Hepatocyte (in vitro differentiated cells): Measurements from ENCODE around the gene ABHD8. TPM values are rescaled to one million over a fixed set of nuclear protein-coding genes. Genes with fewer than 3 reads are reported as not detected.

Source experiments
- DNase-seq: peaks from one replicate; pipeline ENCODE4 v3.0.0-alpha.2; 2016; ENCODE audit warnings: low spot score
- H2AFZ ChIP-seq: fragments of 200-600 bp; sonication (generic); 2 replicates; pipeline ENCODE4 v1.6.0; 2016; ENCODE audit warnings: antibody characterized with exemption, mild to moderate bottlenecking
- H3K27ac ChIP-seq: fragments of 200-600 bp; sonication (generic); 2 replicates; pipeline ENCODE4 v1.5.1; 2016; ENCODE audit warnings: mild to moderate bottlenecking
- H3K27me3 ChIP-seq: fragments of 200-600 bp; sonication (generic); 2 replicates; pipeline ENCODE4 v1.6.1; 2016
- H3K36me3 ChIP-seq: fragments of 200-600 bp; sonication (generic); replicated peaks from 2 replicates; pipeline ENCODE4 v1.5.1; 2016; ENCODE audit warnings: low read depth; ENCODE audit not compliant: insufficient read depth
- H3K4me1 ChIP-seq: fragments of 200-600 bp; sonication (generic); 2 replicates; pipeline ENCODE4 v1.5.1; 2016; ENCODE audit warnings: mild to moderate bottlenecking, moderate library complexity; ENCODE audit not compliant: insufficient read depth
- H3K4me2 ChIP-seq: fragments of 200-600 bp; sonication (generic); 2 replicates; pipeline ENCODE4 v1.6.0; 2016
- H3K4me3 ChIP-seq: fragments of 200-600 bp; sonication (generic); 2 replicates; pipeline ENCODE4 v1.5.1; 2016; ENCODE audit warnings: mild to moderate bottlenecking
- H3K79me2 ChIP-seq: fragments of 200-600 bp; sonication (generic); 2 replicates; pipeline ENCODE4 v1.6.0; 2017; ENCODE audit warnings: mild to moderate bottlenecking
- H3K9me2 ChIP-seq: fragments of 200-600 bp; sonication (generic); replicated peaks from 2 replicates; pipeline ENCODE4 v1.6.0; 2017; ENCODE audit warnings: mild to moderate bottlenecking; ENCODE audit not compliant: insufficient read depth
- H3K9me3 ChIP-seq: fragments of 200-600 bp; sonication (generic); 2 replicates; pipeline ENCODE4 v1.5.1; 2016; ENCODE audit warnings: low read depth, mild to moderate bottlenecking
- H4K20me1 ChIP-seq: fragments of 200-600 bp; sonication (generic); 2 replicates; pipeline ENCODE4 v1.6.0; 2016; ENCODE audit warnings: mild to moderate bottlenecking; ENCODE audit not compliant: insufficient read depth, poor library complexity, severe bottlenecking
- CTCF ChIP-seq: fragments of 200-600 bp; sonication (generic); IDR thresholded peaks from 2 replicates; pipeline ENCODE4 v1.5.1; 2016; ENCODE audit warnings: antibody characterized with exemption, mild to moderate bottlenecking; ENCODE audit not compliant: poor library complexity
- EZH2 ChIP-seq: fragments of 200-600 bp; sonication (generic); IDR thresholded peaks from 2 replicates; pipeline ENCODE4 v1.6.1; 2016; ENCODE audit warnings: antibody characterized with exemption, mild to moderate bottlenecking, borderline replicate concordance
- EZH2phosphoT487 ChIP-seq: fragments of 200-600 bp; sonication (generic); IDR thresholded peaks from one replicate; pipeline ENCODE4 v1.6.1; 2018; ENCODE audit warnings: antibody characterized with exemption, mild to moderate bottlenecking, low read depth, moderate library complexity; ENCODE audit not compliant: unreplicated experiment, severe bottlenecking
- WGBS: methylation state at CpG from one replicate; pipeline ENCODE4 v1.1.6; 2016; ENCODE audit warnings: low lambda C conversion rate; ENCODE audit errors: missing lambda C conversion rate; 5-methylcytosine and 5-hydroxymethylcytosine counted together
- polyA plus RNA-seq: library from polyadenylated mRNA; unstranded; fragments of >200 nt; fragmentation: Nextera tagmentation; extraction: Ambion mirVana; gene quantifications from 2 replicates; pipeline ENCODE4 v1.2.1, GENCODE V29; 2016
- total RNA-seq: library from RNA; depleted of rRNA; stranded (reverse); fragments of >200 nt; gene quantifications from 2 replicates; pipeline ENCODE4 v1.2.3, GENCODE V29; 2014

The ABHD8 gene
- total and polyA plus RNA-seq, 2 experiments from 2014 or later: 12.9 to 17.6 TPM

DNA sequence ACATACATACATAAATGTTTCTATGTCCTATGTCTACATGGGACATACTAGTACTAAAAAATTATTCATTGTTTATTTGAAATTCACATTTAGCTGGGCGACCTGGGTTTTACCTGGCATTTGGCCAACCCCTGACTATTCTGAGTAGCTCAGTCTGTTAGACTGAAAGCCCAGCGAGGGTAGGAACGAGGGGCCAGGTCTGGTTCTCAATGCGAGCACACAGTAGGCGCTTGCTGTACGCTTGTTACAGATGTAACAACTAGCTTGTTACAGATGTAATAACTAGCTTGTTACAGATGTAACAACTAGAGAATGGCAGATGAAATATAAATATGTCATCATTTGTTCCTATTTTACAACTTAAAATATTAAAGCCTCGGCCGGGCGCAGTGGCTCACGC is 32.4 kb upstream of the ABHD8 start:
- H3K79me2 ChIP-seq: peaks cover 17% of the 10 kb centered on the region
- H3K9me2 ChIP-seq: no peaks in the 10 kb centered on the region
- H3K4me2 ChIP-seq: peak overlapping the region; percentile 90
- no peaks in the 10 kb centered on the region for H3K27me3 ChIP-seq
- H3K36me3 ChIP-seq: no peaks in the 10 kb centered on the region
- no peak overlapping the region for H3K27ac ChIP-seq
- peak overlapping the region; percentile 72 for H2AFZ ChIP-seq
- WGBS: 81% methylated on average over 10 of the region's 10 CpGs
- H3K4me3 ChIP-seq: no peak overlapping the region
- TF ChIP-seq CTCF (no peak), EZH2 (no peak), EZH2phosphoT487 (no peak)
- H4K20me1 ChIP-seq: no peaks in the 10 kb centered on the region
- H3K9me3 ChIP-seq: no peaks in the 10 kb centered on the region
- peaks cover 16% of the 10 kb centered on the region for H3K4me1 ChIP-seq
- peak; percentile 27 for DNase-seq

GRCh38 chr19:17334414-17335409 is 31.5 kb upstream of the ABHD8 start, which contains the start of gene ANO8:
TSS of gene ANO8 (minus strand) at chr19:17334855. CDS start at chr19:17334670, 185 bp downstream.
- peak; percentile 97 for DNase-seq
- Histone ChIP-seq H3K4me2 (peak within 1 kb of the TSS; percentile 90), H4K20me1 (no peaks in the 10 kb centered on the region), H3K79me2 (peaks cover 17% of the 10 kb centered on the region), H3K27me3 (no peaks in the 10 kb centered on the region), H2AFZ (peak within 1 kb of the TSS; percentile 88), H3K4me1 (peaks cover 16% of the 10 kb centered on the region), H3K4me3 (peak within 1 kb of the TSS; percentile 90), H3K27ac (peak within 1 kb of the TSS; percentile 45), H3K9me2 (no peaks in the 10 kb centered on the region), H3K36me3 (no peaks in the 10 kb centered on the region), H3K9me3 (no peaks in the 10 kb centered on the region)
- 5% methylated on average over 80 of the region's 86 CpGs for whole genome bisulfite sequencing
- TF ChIP-seq CTCF (no peak), EZH2 (no peak), EZH2phosphoT487 (no peak)

DNA sequence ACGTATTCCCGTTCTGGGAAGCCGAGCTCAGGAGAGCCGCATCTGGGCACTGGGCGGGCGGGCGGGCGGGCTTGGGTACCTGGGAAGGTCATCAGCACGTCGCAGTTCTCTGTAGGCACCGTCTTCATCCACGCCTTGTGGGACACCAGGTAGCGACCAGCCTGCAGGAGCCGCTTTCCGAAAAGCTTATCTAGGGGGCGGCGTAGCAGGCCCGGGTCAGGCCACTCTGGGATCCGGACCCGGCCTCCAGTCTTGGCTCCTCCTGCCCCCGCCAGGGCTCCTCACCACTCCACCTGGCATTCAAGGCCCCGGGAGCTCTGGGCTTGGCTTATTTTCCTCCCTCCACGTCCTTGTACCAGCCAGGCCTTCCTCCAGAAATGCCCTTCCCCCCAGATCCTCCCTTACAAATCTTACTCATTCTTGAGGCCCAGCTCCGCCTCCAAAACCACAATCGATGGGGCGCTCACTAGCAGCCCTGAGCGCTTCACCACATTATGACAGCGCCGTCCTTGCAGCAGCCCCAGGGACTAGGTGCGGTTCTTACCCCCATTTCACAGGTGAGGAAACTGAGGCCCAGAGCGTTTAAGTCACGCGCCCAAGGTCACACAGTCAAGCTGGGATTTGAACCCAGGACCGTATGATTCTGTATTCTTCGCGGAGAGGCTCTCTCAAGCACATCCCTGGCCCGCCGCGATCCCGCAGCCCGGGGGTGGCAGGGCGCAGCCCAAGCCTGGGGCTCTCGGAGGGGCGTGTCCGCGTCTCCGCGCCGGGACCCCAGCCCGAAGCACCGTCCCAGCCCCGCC is 30.6 kb upstream of the ABHD8 start:
- peak overlapping the region; percentile 88 for H2AFZ ChIP-seq

More for the DNA sequence above, 30.6 kb upstream of the ABHD8 start:
- Histone ChIP-seq H3K4me1 (peaks cover 23% of the 10 kb centered on the region), H3K4me3 (peak overlapping the region; percentile 90), H3K9me3 (no peaks in the 10 kb centered on the region), H3K36me3 (no peaks in the 10 kb centered on the region), H3K9me2 (no peaks in the 10 kb centered on the region), H3K4me2 (peak overlapping the region; percentile 90), H3K27me3 (no peaks in the 10 kb centered on the region), H3K27ac (peak overlapping the region; percentile 45), H3K79me2 (peaks cover 17% of the 10 kb centered on the region), H4K20me1 (no peaks in the 10 kb centered on the region)
- TF ChIP-seq CTCF: no peak
- no peak for TF ChIP-seq EZH2
- no peak for TF ChIP-seq EZH2phosphoT487
- WGBS: 24% methylated on average over 41 of the region's 52 CpGs
- peak; percentile 54 for DNase-seq
